ENCODE measurements around the gene ALG14.
A peak's percentile ranks its signal among the peaks of the same experiment; 100 is the strongest.

The ALG14 gene, protein sequence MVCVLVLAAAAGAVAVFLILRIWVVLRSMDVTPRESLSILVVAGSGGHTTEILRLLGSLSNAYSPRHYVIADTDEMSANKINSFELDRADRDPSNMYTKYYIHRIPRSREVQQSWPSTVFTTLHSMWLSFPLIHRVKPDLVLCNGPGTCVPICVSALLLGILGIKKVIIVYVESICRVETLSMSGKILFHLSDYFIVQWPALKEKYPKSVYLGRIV

GRCh38 chr1:95072532-95073419 lies at the start of gene ALG14:
Gene ALG14 (minus strand): TSS chr1:95072951. CDS start chr1:95072898, 53 bp downstream.
- Mint-ChIP-seq H3K27me3 (ENCODE audit: low read depth) (no peaks in the 10 kb centered on the region), H3K36me3 (ENCODE audit: low read depth) (no peaks in the 10 kb centered on the region), H3K9me3 (no peaks in the 10 kb centered on the region), H3K27ac (peak within 1 kb of the TSS; percentile 89), H3K4me3 (peak within 1 kb of the TSS; percentile 91), H3K4me1 (ENCODE audit: low read depth) (peaks cover 12% of the 10 kb centered on the region)

GRCh38 chr1:95122151-95122697 lies 49.5 kb upstream of the ALG14 start:
- no peaks in the 10 kb centered on the region for H3K4me1 Mint-ChIP-seq (ENCODE audit: low read depth)
- H3K9me3 Mint-ChIP-seq = no peaks in the 10 kb centered on the region
- no peak overlapping the region for H3K27ac Mint-ChIP-seq
- H3K27me3 Mint-ChIP-seq (ENCODE audit: low read depth) = peaks cover 38% of the 10 kb centered on the region
- no peak overlapping the region for H3K4me3 Mint-ChIP-seq
- no peaks in the 10 kb centered on the region for H3K36me3 Mint-ChIP-seq (ENCODE audit: low read depth)

DNA sequence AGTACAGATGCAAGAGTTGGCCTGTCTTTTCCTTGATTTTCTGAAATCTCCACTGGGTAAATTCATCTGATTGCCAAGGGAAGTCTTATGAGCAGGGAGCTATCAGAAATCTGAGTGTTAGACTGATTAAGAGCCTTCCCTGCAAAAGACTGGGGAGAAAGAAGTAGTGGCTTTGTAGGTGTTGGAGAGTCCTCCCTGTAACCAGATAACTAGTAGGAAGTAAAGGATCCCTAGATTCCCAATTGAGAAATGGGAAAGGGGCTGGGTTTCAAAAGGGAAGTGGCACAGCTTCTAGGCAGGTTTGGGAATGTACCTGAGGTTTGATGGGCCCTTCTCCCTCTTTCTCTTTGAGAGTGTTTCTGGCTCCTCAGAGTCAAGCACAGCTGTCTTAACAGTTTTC lies 46.5 kb upstream of the ALG14 start:
- peaks cover 6% of the 10 kb centered on the region for H3K4me1 Mint-ChIP-seq (ENCODE audit: low read depth)
- H3K36me3 Mint-ChIP-seq (ENCODE audit: low read depth) = no peaks in the 10 kb centered on the region
- no peak overlapping the region for H3K4me3 Mint-ChIP-seq
- H3K9me3 Mint-ChIP-seq = no peaks in the 10 kb centered on the region
- H3K27me3 Mint-ChIP-seq (ENCODE audit: low read depth) = peaks cover 55% of the 10 kb centered on the region
- H3K27ac Mint-ChIP-seq = no peak overlapping the region

GRCh38 chr1:95118710-95119109 lies 46.0 kb upstream of the ALG14 start:
- no peaks in the 10 kb centered on the region for H3K9me3 Mint-ChIP-seq
- H3K4me3 Mint-ChIP-seq = no peak overlapping the region
- H3K4me1 Mint-ChIP-seq (ENCODE audit: low read depth) = peaks cover 6% of the 10 kb centered on the region
- no peaks in the 10 kb centered on the region for H3K36me3 Mint-ChIP-seq (ENCODE audit: low read depth)
- H3K27ac Mint-ChIP-seq = no peak overlapping the region
- H3K27me3 Mint-ChIP-seq (ENCODE audit: low read depth) = peaks cover 55% of the 10 kb centered on the region

DNA sequence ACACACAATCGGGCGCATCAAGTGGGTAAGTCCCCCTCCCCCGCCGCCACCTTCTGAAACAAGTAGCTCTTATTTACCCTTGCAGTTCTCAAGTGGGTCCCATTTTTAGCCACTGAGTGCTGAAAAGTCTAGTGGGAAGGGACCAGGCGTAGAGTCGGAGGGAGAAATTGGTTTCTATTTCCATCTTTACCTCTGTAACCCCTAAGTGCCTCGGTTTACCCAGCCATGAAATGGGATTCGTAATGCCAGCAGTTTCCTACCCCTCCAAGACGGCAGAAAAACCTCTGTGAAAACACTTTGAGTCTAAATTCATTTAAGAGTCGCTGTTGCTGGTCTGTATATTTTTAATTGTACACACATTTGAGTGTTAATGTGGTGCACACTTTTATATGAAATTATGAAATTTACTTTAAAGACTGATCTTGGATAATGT lies 45.3 kb upstream of the ALG14 start:
- H3K9me3 Mint-ChIP-seq = no peaks in the 10 kb centered on the region
- no peaks in the 10 kb centered on the region for H3K36me3 Mint-ChIP-seq (ENCODE audit: low read depth)
- no peak overlapping the region for H3K27ac Mint-ChIP-seq
- H3K4me3 Mint-ChIP-seq = peak overlapping the region; percentile 70
- H3K4me1 Mint-ChIP-seq (ENCODE audit: low read depth) = peaks cover 6% of the 10 kb centered on the region
- peaks cover 60% of the 10 kb centered on the region for H3K27me3 Mint-ChIP-seq (ENCODE audit: low read depth)

GRCh38 chr1:95117207-95118066 lies 44.7 kb upstream of the ALG14 start, which contains the start of gene TLCD4:
Gene TLCD4 (plus strand): TSS chr1:95117355. CDS start chr1:95143902, 26,547 bp downstream.
- peak within 1 kb of the TSS; percentile 82 for H3K4me3 Mint-ChIP-seq
- no peak within 1 kb of the TSS for H3K27ac Mint-ChIP-seq
- H3K4me1 Mint-ChIP-seq (ENCODE audit: low read depth) = peaks cover 6% of the 10 kb centered on the region
- H3K27me3 Mint-ChIP-seq (ENCODE audit: low read depth) = peaks cover 59% of the 10 kb centered on the region
- no peaks in the 10 kb centered on the region for H3K36me3 Mint-ChIP-seq (ENCODE audit: low read depth)
- no peaks in the 10 kb centered on the region for H3K9me3 Mint-ChIP-seq

DNA sequence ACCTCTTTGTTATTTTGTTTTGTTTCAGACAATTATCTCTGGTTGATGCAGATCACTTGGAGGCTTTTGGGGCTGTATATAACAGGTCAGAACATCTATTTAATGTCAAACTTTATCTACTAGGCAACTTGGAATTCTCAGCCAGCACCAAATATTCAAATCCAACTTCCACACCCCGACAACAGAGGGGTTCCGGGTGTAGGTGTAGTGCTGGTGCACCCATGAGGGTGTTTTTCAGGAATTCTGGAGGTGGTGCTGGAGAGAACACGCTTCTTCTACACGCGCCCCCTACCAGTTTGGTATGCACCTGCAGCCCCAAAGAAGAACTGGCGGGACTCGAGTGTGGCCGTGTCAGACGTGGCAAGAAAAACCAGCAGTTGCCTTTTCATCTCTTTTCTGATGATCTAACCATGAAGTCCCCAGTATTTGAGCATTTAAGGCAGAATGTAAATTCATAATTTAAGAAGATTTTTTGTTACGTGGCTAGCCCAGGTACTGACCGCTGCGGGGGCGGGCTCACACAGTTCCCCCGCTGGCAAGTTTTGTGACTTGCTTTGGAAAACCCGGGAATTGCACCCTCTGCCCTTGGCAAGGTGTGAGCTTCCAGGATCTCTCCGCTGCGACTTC lies 43.9 kb upstream of the ALG14 start:
- H3K4me1 Mint-ChIP-seq (ENCODE audit: low read depth) = peaks cover 6% of the 10 kb centered on the region
- peak overlapping the region; percentile 82 for H3K4me3 Mint-ChIP-seq
- peaks cover 61% of the 10 kb centered on the region for H3K27me3 Mint-ChIP-seq (ENCODE audit: low read depth)
- H3K27ac Mint-ChIP-seq = no peak overlapping the region
- no peaks in the 10 kb centered on the region for H3K36me3 Mint-ChIP-seq (ENCODE audit: low read depth)
- no peaks in the 10 kb centered on the region for H3K9me3 Mint-ChIP-seq

DNA sequence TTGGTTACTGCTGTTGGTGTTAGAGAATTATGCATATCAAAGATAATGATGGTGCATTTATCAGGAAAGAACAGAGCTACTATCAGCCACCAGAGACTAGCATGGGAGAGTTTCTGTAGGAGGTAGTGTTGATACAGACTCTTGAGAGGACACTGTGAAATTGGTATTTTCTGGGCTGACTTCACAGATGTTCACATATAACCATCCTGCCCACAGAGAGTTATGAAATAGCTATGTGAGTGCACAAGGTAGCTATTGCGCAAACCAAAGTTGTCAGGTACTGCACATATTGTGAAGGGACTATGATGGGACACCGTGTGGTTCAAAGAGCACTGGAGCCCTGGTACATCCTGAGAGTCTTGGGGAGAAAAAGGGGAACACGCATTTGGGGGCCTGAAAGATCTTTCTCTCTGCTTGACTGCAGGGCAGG lies 43.0 kb upstream of the ALG14 start:
- H3K4me1 Mint-ChIP-seq (ENCODE audit: low read depth) = peaks cover 6% of the 10 kb centered on the region
- H3K9me3 Mint-ChIP-seq = no peaks in the 10 kb centered on the region
- no peaks in the 10 kb centered on the region for H3K36me3 Mint-ChIP-seq (ENCODE audit: low read depth)
- no peak overlapping the region for H3K27ac Mint-ChIP-seq
- no peak overlapping the region for H3K4me3 Mint-ChIP-seq
- H3K27me3 Mint-ChIP-seq (ENCODE audit: low read depth) = peaks cover 65% of the 10 kb centered on the region

DNA sequence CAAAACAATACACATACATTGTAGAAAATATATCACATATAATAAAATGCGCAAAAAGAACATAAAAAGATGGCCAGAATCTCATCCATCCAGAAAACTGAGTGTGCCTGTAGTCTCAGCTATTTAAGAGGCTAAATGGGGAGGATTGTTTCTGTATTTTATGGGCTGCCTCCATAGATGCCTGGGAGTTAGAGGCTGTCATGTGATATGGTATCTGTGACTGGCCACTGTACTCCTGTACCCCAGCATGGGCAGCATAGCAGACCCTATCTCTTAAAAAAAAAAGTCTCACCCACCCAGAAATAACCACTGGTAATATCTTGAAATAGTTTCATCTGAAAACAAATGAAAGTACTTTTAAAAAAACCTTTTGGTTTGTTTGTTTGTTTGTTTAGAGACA lies 40.9 kb upstream of the ALG14 start:
- Mint-ChIP-seq H3K4me1 (ENCODE audit: low read depth) (peaks cover 6% of the 10 kb centered on the region), H3K27me3 (ENCODE audit: low read depth) (peaks cover 45% of the 10 kb centered on the region), H3K36me3 (ENCODE audit: low read depth) (no peaks in the 10 kb centered on the region), H3K9me3 (no peaks in the 10 kb centered on the region), H3K4me3 (no peak overlapping the region), H3K27ac (no peak overlapping the region)

DNA sequence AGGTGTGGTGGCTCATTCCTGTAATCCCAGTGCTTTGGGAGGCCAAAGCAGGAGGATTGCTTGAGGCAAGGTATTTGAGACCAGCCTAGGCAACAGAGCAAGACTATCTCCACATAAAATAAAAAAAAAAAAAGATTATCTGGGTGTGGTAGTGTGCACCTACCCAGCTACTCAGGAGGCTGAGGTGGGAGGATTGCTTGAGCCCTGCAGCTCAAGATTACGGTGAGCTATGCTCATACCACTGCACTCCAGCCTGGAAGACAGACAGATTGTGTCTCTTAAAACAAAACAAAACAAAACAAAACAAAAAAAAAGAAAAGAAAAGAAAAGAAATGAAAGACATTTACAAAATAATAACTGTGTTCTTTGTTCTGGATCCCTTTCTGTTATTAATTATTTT lies 38.3 kb upstream of the ALG14 start:
- no peak overlapping the region for H3K4me3 Mint-ChIP-seq
- peaks cover 26% of the 10 kb centered on the region for H3K27me3 Mint-ChIP-seq (ENCODE audit: low read depth)
- H3K9me3 Mint-ChIP-seq = no peaks in the 10 kb centered on the region
- no peak overlapping the region for H3K27ac Mint-ChIP-seq
- H3K36me3 Mint-ChIP-seq (ENCODE audit: low read depth) = no peaks in the 10 kb centered on the region
- no peaks in the 10 kb centered on the region for H3K4me1 Mint-ChIP-seq (ENCODE audit: low read depth)

DNA sequence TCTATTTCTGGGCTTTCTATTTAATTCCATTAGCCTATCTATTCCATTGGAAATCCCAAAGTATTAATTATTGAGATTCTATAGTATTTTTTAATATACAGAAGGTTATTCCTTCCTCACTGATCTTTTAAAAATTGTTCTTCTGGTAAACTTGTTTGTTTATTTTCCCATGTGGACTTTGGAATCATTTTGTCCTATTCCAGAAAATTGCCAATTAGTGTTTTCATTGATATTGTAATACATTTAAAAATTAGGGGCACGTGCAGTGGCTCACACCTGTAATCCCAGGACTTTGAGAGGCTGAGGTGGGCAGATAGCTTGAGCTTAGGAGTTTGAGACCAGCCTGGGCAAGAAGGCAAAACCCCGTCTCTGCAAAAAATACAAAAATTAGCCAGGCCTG lies 36.0 kb upstream of the ALG14 start:
- Mint-ChIP-seq H3K4me3 (no peak overlapping the region), H3K27ac (no peak overlapping the region), H3K9me3 (no peaks in the 10 kb centered on the region), H3K27me3 (ENCODE audit: low read depth) (peaks cover 19% of the 10 kb centered on the region), H3K36me3 (ENCODE audit: low read depth) (no peaks in the 10 kb centered on the region), H3K4me1 (ENCODE audit: low read depth) (no peaks in the 10 kb centered on the region)

DNA sequence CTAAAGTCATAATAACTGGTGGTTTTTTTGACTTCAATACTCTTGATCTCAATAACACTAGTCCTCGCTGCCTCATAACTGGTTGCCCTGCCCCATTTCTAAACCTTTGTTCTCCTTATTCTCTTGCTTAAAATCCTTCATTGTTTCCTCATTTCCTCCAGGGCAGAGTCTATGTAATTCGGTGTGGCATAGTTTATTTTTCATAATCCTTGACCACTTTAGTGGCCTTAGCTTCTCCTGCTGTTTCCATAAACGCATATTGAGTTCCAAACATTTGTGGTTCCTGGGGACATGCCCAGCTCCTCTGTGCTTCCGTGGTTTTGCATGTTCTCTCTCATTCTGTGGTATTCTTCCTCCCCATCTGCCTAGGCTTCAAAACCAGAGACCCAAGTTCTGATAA lies 25.4 kb upstream of the ALG14 start:
- no peaks in the 10 kb centered on the region for H3K36me3 Mint-ChIP-seq (ENCODE audit: low read depth)
- no peak overlapping the region for H3K4me3 Mint-ChIP-seq
- no peak overlapping the region for H3K27ac Mint-ChIP-seq

GRCh38 chr1:95097426-95097825 lies 24.7 kb upstream of the ALG14 start:
- Mint-ChIP-seq H3K4me3 (no peak overlapping the region), H3K27me3 (ENCODE audit: low read depth) (no peaks in the 10 kb centered on the region), H3K4me1 (ENCODE audit: low read depth) (no peaks in the 10 kb centered on the region), H3K27ac (no peak overlapping the region), H3K36me3 (ENCODE audit: low read depth) (no peaks in the 10 kb centered on the region), H3K9me3 (no peaks in the 10 kb centered on the region)

More for the DNA sequence above, 25.4 kb upstream of the ALG14 start:
- Mint-ChIP-seq H3K4me1 (ENCODE audit: low read depth) (no peaks in the 10 kb centered on the region), H3K27me3 (ENCODE audit: low read depth) (no peaks in the 10 kb centered on the region), H3K9me3 (no peaks in the 10 kb centered on the region)

All from T-helper 1 cell treated with Interleukin-12 subunit alpha and Interleukin-12 subunit beta and Interleukin-4 antibody, amounts not matched to agents 30 μg/mL and 1 μg/mL, for 36 hours (primary cell).